Measurements from ENCODE around the gene MOSPD2. TPM values are rescaled to one million over a fixed set of nuclear protein-coding genes. Genes with fewer than 3 reads are reported as not detected.

MOSPD2 gene
- total RNA-seq, 1 experiment from 2014 or later, result 11.6 TPM

DNA sequence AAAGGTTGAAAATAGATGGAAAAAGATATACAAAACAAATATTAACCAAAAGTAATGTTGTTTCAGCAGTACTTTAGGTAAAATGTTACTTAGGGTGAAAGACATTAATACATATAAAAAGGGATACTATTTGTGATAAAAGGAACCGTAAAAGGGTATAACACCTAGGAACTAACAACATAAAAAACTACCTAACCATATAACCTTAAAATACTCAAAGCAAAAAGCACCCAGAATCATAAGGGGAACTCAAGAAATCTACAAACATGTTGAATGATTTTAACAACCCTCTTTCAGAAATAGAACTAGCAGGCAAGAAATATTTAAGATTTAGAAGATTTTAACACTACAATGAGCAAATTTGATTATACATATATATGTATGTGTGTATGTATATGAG is 11.5 kb downstream of the MOSPD2 start:
- intact Hi-C loops (cut with micrococcal nuclease), result no loop called here
- ChIA-PET CTCF (no interaction called here), POLR2A (ENCODE audit: unreplicated experiment) (no interaction called here)
- Histone ChIP-seq H3K36me3 (ENCODE audit: low read depth, low read length) (no peaks in the 10 kb centered on the region), H4K20me1 (ENCODE audit: low read length) (no peaks in the 10 kb centered on the region), H3K9me3 (ENCODE audit: low read length) (no peaks in the 10 kb centered on the region), H3K4me2 (ENCODE audit: low read length) (no peak overlapping the region), H3K9me2 (replicated peaks; ENCODE audit: low read length) (no peaks in the 10 kb centered on the region), H3K4me3 (ENCODE audit: low read length) (no peak overlapping the region), H3K79me2 (ENCODE audit: low read length) (no peaks in the 10 kb centered on the region), H3K27ac (ENCODE audit: low read length) (no peak overlapping the region), H3F3A (ENCODE audit: low read length, unreplicated experiment) (no peaks in the 10 kb centered on the region), H3K4me1 (ENCODE audit: insufficient read depth, low read length) (no peaks in the 10 kb centered on the region), H2AFZ (ENCODE audit: low read length) (no peak overlapping the region), H3K27me3 (ENCODE audit: low read length) (no peaks in the 10 kb centered on the region), H3K9ac (ENCODE audit: low read length) (no peak overlapping the region)
- ATAC-seq (no peak), DNase-seq (no peak)
- no peak for TF ChIP-seq EZH2 (IDR thresholded peaks at IDR 0.05; ENCODE audit: low read length, unreplicated experiment)
- no peak for TF ChIP-seq EZH2phosphoT487 (IDR thresholded peaks at IDR 0.05; ENCODE audit: borderline replicate concordance, low read length)
- TF ChIP-seq, protein P1, sequence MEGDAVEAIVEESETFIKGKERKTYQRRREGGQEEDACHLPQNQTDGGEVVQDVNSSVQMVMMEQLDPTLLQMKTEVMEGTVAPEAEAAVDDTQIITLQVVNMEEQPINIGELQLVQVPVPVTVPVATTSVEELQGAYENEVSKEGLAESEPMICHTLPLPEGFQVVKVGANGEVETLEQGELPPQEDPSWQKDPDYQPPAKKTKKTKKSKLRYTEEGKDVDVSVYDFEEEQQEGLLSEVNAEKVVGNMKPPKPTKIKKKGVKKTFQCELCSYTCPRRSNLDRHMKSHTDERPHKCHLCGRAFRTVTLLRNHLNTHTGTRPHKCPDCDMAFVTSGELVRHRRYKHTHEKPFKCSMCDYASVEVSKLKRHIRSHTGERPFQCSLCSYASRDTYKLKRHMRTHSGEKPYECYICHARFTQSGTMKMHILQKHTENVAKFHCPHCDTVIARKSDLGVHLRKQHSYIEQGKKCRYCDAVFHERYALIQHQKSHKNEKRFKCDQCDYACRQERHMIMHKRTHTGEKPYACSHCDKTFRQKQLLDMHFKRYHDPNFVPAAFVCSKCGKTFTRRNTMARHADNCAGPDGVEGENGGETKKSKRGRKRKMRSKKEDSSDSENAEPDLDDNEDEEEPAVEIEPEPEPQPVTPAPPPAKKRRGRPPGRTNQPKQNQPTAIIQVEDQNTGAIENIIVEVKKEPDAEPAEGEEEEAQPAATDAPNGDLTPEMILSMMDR (conservative IDR thresholded peaks at IDR 0.05; ENCODE audit: low read depth, low read length), result no peak
- no TSS peak for BruUV-seq (replicated peaks)

DNA sequence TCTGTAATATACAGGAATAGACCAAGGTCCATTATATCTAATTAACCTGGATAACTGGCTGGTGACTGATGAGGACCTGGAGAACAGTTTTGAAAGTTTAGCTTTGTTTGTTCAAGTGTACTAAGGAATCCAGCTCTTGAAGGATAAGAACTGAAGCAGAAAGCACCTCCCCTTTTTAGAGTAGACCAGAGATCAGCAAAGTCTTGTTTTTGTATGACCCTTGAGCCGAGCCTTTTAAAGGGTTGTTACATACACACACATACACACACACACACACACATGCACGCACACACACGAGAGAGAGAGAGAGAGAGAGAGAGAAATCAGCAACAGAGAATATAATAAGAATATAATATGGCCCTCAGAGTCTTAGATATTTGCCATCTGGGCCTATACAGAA is 13.0 kb downstream of the MOSPD2 start:
- no peaks in the 10 kb centered on the region for H3K79me2 ChIP-seq (ENCODE audit: low read length)
- H2AFZ ChIP-seq (ENCODE audit: low read length), result no peak overlapping the region
- no peak for ATAC-seq
- no peak overlapping the region for H3K27ac ChIP-seq (ENCODE audit: low read length)
- H3K9ac ChIP-seq (ENCODE audit: low read length), result no peak overlapping the region
- POLR2A ChIA-PET (ENCODE audit: unreplicated experiment), result no interaction called here
- H3K36me3 ChIP-seq (ENCODE audit: low read depth, low read length), result no peaks in the 10 kb centered on the region
- H3K27me3 ChIP-seq (ENCODE audit: low read length), result no peaks in the 10 kb centered on the region
- BruUV-seq (replicated peaks), result no TSS peak
- H3K4me3 ChIP-seq (ENCODE audit: low read length), result no peak overlapping the region
- no peaks in the 10 kb centered on the region for H4K20me1 ChIP-seq (ENCODE audit: low read length)
- H3F3A ChIP-seq (ENCODE audit: low read length, unreplicated experiment), result no peaks in the 10 kb centered on the region
- TF ChIP-seq EZH2phosphoT487 (IDR thresholded peaks at IDR 0.05; ENCODE audit: borderline replicate concordance, low read length), result no peak
- no peak for TF ChIP-seq EZH2 (IDR thresholded peaks at IDR 0.05; ENCODE audit: low read length, unreplicated experiment)
- TF ChIP-seq, protein P1 (conservative IDR thresholded peaks at IDR 0.05; ENCODE audit: low read depth, low read length), result no peak
- CTCF ChIA-PET, result no interaction called here
- H3K9me3 ChIP-seq (ENCODE audit: low read length), result no peaks in the 10 kb centered on the region
- intact Hi-C loops (cut with micrococcal nuclease), result no loop called here
- H3K4me1 ChIP-seq (ENCODE audit: insufficient read depth, low read length), result no peaks in the 10 kb centered on the region
- DNase-seq, result no peak
- no peak overlapping the region for H3K4me2 ChIP-seq (ENCODE audit: low read length)
- H3K9me2 ChIP-seq (replicated peaks; ENCODE audit: low read length), result no peaks in the 10 kb centered on the region

- intact Hi-C loops (cut with micrococcal nuclease), result no loop called here
- POLR2A ChIA-PET (ENCODE audit: unreplicated experiment), result no interaction called here
- no peaks in the 10 kb centered on the region for H3K9me3 ChIP-seq (ENCODE audit: low read length)
- H3K36me3 ChIP-seq (ENCODE audit: low read depth, low read length), result no peaks in the 10 kb centered on the region
- H3F3A ChIP-seq (ENCODE audit: low read length, unreplicated experiment), result no peaks in the 10 kb centered on the region
- no peak overlapping the region for H3K4me2 ChIP-seq (ENCODE audit: low read length)
- BruUV-seq (replicated peaks), result no TSS peak
- H3K79me2 ChIP-seq (ENCODE audit: low read length), result no peaks in the 10 kb centered on the region
- H4K20me1 ChIP-seq (ENCODE audit: low read length), result no peaks in the 10 kb centered on the region
- DNase-seq, result no peak
- H3K27ac ChIP-seq (ENCODE audit: low read length), result no peak overlapping the region
- TF ChIP-seq, protein P1 (conservative IDR thresholded peaks at IDR 0.05; ENCODE audit: low read depth, low read length), result no peak
- TF ChIP-seq EZH2 (IDR thresholded peaks at IDR 0.05; ENCODE audit: low read length, unreplicated experiment) (no peak), EZH2phosphoT487 (IDR thresholded peaks at IDR 0.05; ENCODE audit: borderline replicate concordance, low read length) (no peak)
- H3K27me3 ChIP-seq (ENCODE audit: low read length), result no peaks in the 10 kb centered on the region
- no peak overlapping the region for H2AFZ ChIP-seq (ENCODE audit: low read length)
- CTCF ChIA-PET, result no interaction called here
- no peak overlapping the region for H3K9ac ChIP-seq (ENCODE audit: low read length)
- ATAC-seq, result no peak
- H3K9me2 ChIP-seq (replicated peaks; ENCODE audit: low read length), result no peaks in the 10 kb centered on the region
- no peak overlapping the region for H3K4me3 ChIP-seq (ENCODE audit: low read length)
- peaks cover 15% of the 10 kb centered on the region for H3K4me1 ChIP-seq (ENCODE audit: insufficient read depth, low read length)
Measured at GRCh38 chrX:14896273-14896672, 23.1 kb downstream of the MOSPD2 start.

Data from PC-3 (cell line).